HEK293 (cell line): ENCODE data around the gene NTN3.

Experiments
- CTCF ChIA-PET: fragments of 350-600 bp; formaldehyde crosslinking; extraction: SDS; loops from one replicate; lab custom pipeline; 2021; ENCODE audit warnings: antibody characterized with exemption; lab: Yijun Ruan, JAX
- POLR2A ChIA-PET: fragments of 300-600 bp; formaldehyde crosslinking; extraction: SDS; loops from one replicate; lab custom pipeline; 2020; ENCODE audit warnings: antibody characterized with exemption, inconsistent platforms; lab: Yijun Ruan, JAX
- H3K27ac ChIP-seq: fragments of 200-500 bp; sonication (Bioruptor generic); 2 replicates; pipeline ENCODE4 v1.5.1; 2014; ENCODE audit warnings: low read depth, low read length, control low read depth, inconsistent platforms; ENCODE audit errors: extremely low read depth
- H3K36me3 ChIP-seq, 2 experiments: fragments of 200-500 bp in 1 of 2; sonication (Bioruptor generic) in 1 of 2; 1 replicate in 1 of 2; 2 replicates in 1 of 2; pipeline ENCODE4 v1.5.1; 2014 to 2017; ENCODE audit warnings: inconsistent platforms in 2 of 2, low read length in 2 of 2; ENCODE audit not compliant: control insufficient read depth in 2 of 2, insufficient read depth in 1 of 2
- H3K4me1 ChIP-seq: fragments of 200-500 bp; sonication (Bioruptor generic); 2 replicates; pipeline ENCODE4 v1.5.1; 2014; ENCODE audit warnings: mild to moderate bottlenecking, low read length, inconsistent platforms; ENCODE audit not compliant: control insufficient read depth, insufficient read depth
- H3K4me3 ChIP-seq: 2 replicates; pipeline ENCODE4 v1.5.1; 2011; ENCODE audit warnings: low read depth, mild to moderate bottlenecking, control low read depth, low read length, moderate library complexity
- H3K9me3 ChIP-seq: fragments of 200-500 bp; sonication (Bioruptor generic); 2 replicates; pipeline ENCODE4 v1.5.1; 2014; ENCODE audit warnings: low read depth, low read length, inconsistent platforms; ENCODE audit not compliant: control insufficient read depth, insufficient read depth
- ATF2 ChIP-seq: fragments of 450-650 bp; formaldehyde crosslinking; IDR thresholded peaks from 2 replicates; pipeline ENCODE4 v1.5.1; 2016; ENCODE audit warnings: missing biosample characterization, missing genetic modification characterization, low read depth
- EGR2 ChIP-seq: fragments of 450-650 bp; formaldehyde crosslinking; IDR thresholded peaks from 2 replicates; pipeline ENCODE4 v1.5.1; 2016; ENCODE audit warnings: low read depth, missing biosample characterization, missing genetic modification characterization
- HOXD13 ChIP-seq: sonication (generic); formaldehyde crosslinking; IDR thresholded peaks from 2 replicates; pipeline ENCODE4 v1.8.0; 2022; ENCODE audit warnings: missing genetic modification reagents, borderline replicate concordance
- KLF1 ChIP-seq: fragments of 450-650 bp; formaldehyde crosslinking; IDR thresholded peaks from 2 replicates; pipeline ENCODE4 v1.5.1; 2016; ENCODE audit warnings: missing biosample characterization, missing genetic modification characterization
- KLF9 ChIP-seq: fragments of 450-650 bp; formaldehyde crosslinking; IDR thresholded peaks from 2 replicates; pipeline ENCODE4 v1.5.1; 2016; ENCODE audit warnings: missing biosample characterization, missing genetic modification characterization, low read depth
- SALL2 ChIP-seq: fragments of 450-650 bp; formaldehyde crosslinking; IDR thresholded peaks from 2 replicates; pipeline ENCODE4 v1.5.0; 2017; ENCODE audit warnings: missing biosample characterization, mild to moderate bottlenecking, missing genetic modification characterization, borderline replicate concordance
- SETDB1 ChIP-seq: IDR thresholded peaks from one replicate; pipeline ENCODE4 v1.6.1; 2017; ENCODE audit warnings: mild to moderate bottlenecking, low read length, moderate library complexity, mixed read lengths; ENCODE audit not compliant: insufficient read length
- SP7 ChIP-seq: fragments of 450-650 bp; formaldehyde crosslinking; IDR thresholded peaks from 2 replicates; pipeline ENCODE4 v1.5.1; 2016; ENCODE audit warnings: missing biosample characterization, missing genetic modification characterization
- TRIM28 ChIP-seq: IDR thresholded peaks from 2 replicates; pipeline ENCODE4 v1.6.1; 2011; ENCODE audit warnings: low read length, control low read depth, borderline replicate concordance
- ZBTB48 ChIP-seq: fragments of 450-650 bp; formaldehyde crosslinking; IDR thresholded peaks from 2 replicates; pipeline ENCODE4 v1.5.1; 2016; ENCODE audit warnings: missing biosample characterization, missing genetic modification characterization
- ZFP69B ChIP-seq: fragments of 450-650 bp; formaldehyde crosslinking; IDR thresholded peaks from 2 replicates; pipeline ENCODE4 v1.5.1; 2016; ENCODE audit warnings: missing biosample characterization, missing genetic modification characterization
- ZNF341 ChIP-seq: fragments of 450-650 bp; formaldehyde crosslinking; IDR thresholded peaks from 2 replicates; pipeline ENCODE4; 2016; ENCODE audit warnings: low read depth, missing biosample characterization, missing genetic modification characterization
- ZNF394 ChIP-seq: fragments of 450-650 bp; formaldehyde crosslinking; IDR thresholded peaks from 2 replicates; pipeline ENCODE4 v1.5.1; 2016; ENCODE audit warnings: missing biosample characterization, missing genetic modification characterization, mild to moderate bottlenecking, moderate library complexity, borderline replicate concordance
- ZNF433 ChIP-seq: fragments of 450-650 bp; formaldehyde crosslinking; IDR thresholded peaks from 2 replicates; pipeline ENCODE4 v1.5.1; 2016; ENCODE audit warnings: missing biosample characterization, missing genetic modification characterization, low read depth
- ZNF544 ChIP-seq: fragments of 450-650 bp; formaldehyde crosslinking; IDR thresholded peaks from 2 replicates; pipeline ENCODE4 v1.5.0; 2017; ENCODE audit warnings: missing biosample characterization, missing genetic modification characterization
- ZNF548 ChIP-seq: fragments of 450-650 bp; formaldehyde crosslinking; IDR thresholded peaks from 2 replicates; pipeline ENCODE4 v1.5.1; 2016; ENCODE audit warnings: missing biosample characterization, missing genetic modification characterization
- ZNF600 ChIP-seq: fragments of 450-650 bp; formaldehyde crosslinking; IDR thresholded peaks from 2 replicates; pipeline ENCODE4 v1.5.1; 2016; ENCODE audit warnings: missing biosample characterization, missing genetic modification characterization
- ZNF629 ChIP-seq: fragments of 450-650 bp; formaldehyde crosslinking; IDR thresholded peaks from 2 replicates; pipeline ENCODE4 v1.5.1; 2017; ENCODE audit warnings: missing biosample characterization, missing genetic modification characterization
- TF ChIP-seq, protein P1 (sequence below): fragments of 450-650 bp; formaldehyde crosslinking; IDR thresholded peaks from 2 replicates; pipeline ENCODE4 v1.5.1; 2016; ENCODE audit warnings: missing biosample characterization, missing genetic modification characterization
- TF ChIP-seq, protein P2 (sequence below): fragments of 450-650 bp; formaldehyde crosslinking; IDR thresholded peaks from 2 replicates; pipeline ENCODE4 v1.5.1; 2016; ENCODE audit warnings: missing biosample characterization, missing genetic modification characterization
- TF ChIP-seq, protein P3 (sequence below): fragments of 450-650 bp; formaldehyde crosslinking; IDR thresholded peaks from 2 replicates; pipeline ENCODE4 v1.5.1; 2016; ENCODE audit warnings: missing biosample characterization, missing genetic modification characterization
- TF ChIP-seq, protein P4 (sequence below): fragments of 450-650 bp; formaldehyde crosslinking; IDR thresholded peaks from 2 replicates; pipeline ENCODE4 v1.5.1; 2017; ENCODE audit warnings: missing biosample characterization, missing genetic modification characterization
- TF ChIP-seq, protein P5 (sequence below): fragments of 450-650 bp; formaldehyde crosslinking; IDR thresholded peaks from 2 replicates; pipeline ENCODE4 v1.5.1; 2016; ENCODE audit warnings: missing biosample characterization, missing genetic modification characterization, borderline replicate concordance
- TF ChIP-seq, protein P6 (sequence below): fragments of 450-650 bp; IDR thresholded peaks from 2 replicates; pipeline ENCODE4 v1.5.1; 2018; ENCODE audit warnings: missing biosample characterization, mild to moderate bottlenecking, missing genetic modification characterization

NTN3 gene

GRCh38 chr16:2511128-2511800 lies 40.2 kb downstream of the NTN3 start:
- POLR2A ChIA-PET: interaction anchor here (0.8 kb wide), 1 partner anchor 356 kb away, joined by 5 read pairs; the partner anchor contains the start of gene TRAF7
- Histone ChIP-seq H3K4me3 (no peak overlapping the region), H3K9me3 (no peaks in the 10 kb centered on the region), H3K4me1 (no peaks in the 10 kb centered on the region; the same call in 1 of the 2 replicates), H3K36me3 (peaks cover 0 to 2% of the 10 kb centered on the region in 2 experiments; a peak in 2 of 3 replicates), H3K27ac (no peak overlapping the region)
- CTCF ChIA-PET: interaction anchor here (5.6 kb wide), 1 partner anchor 10 kb away, joined by 27 read pairs; no protein-coding TSS in a partner anchor
- TF ChIP-seq ZFP69B (tag by site-specific recombination) (no peak), ZNF548 (tag by site-specific recombination) (no peak), ZNF544 (tag by site-specific recombination) (no peak), HOXD13 (no peak), KLF1 (tag by site-specific recombination) (peak; percentile 44; the same call in 1 of the 2 replicates), ZNF600 (tag by site-specific recombination) (0 out of 2 replicates have a peak, but pooled peaks have one; percentile 13), ZNF394 (tag by site-specific recombination) (no peak), ATF2 (tag by site-specific recombination) (peak; percentile 44), ZNF629 (peak; percentile 93), TRIM28 (no peak), ZNF341 (tag by site-specific recombination) (no peak), ZBTB48 (no peak), ZNF433 (no peak), SP7 (tag by site-specific recombination) (peak; percentile 61), SALL2 (tag by site-specific recombination) (no peak), SETDB1 (no peak), EGR2 (0 out of 2 replicates have a peak, but pooled peaks have one; percentile 12), KLF9 (peak; percentile 71)
- TF ChIP-seq, protein P1, sequence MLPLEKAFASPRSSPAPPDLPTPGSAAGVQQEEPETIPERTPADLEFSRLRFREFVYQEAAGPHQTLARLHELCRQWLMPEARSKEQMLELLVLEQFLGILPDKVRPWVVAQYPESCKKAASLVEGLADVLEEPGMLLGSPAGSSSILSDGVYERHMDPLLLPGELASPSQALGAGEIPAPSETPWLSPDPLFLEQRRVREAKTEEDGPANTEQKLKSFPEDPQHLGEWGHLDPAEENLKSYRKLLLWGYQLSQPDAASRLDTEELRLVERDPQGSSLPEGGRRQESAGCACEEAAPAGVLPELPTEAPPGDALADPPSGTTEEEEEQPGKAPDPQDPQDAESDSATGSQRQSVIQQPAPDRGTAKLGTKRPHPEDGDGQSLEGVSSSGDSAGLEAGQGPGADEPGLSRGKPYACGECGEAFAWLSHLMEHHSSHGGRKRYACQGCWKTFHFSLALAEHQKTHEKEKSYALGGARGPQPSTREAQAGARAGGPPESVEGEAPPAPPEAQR (tag by site-specific recombination): no peak
- TF ChIP-seq, protein P2, sequence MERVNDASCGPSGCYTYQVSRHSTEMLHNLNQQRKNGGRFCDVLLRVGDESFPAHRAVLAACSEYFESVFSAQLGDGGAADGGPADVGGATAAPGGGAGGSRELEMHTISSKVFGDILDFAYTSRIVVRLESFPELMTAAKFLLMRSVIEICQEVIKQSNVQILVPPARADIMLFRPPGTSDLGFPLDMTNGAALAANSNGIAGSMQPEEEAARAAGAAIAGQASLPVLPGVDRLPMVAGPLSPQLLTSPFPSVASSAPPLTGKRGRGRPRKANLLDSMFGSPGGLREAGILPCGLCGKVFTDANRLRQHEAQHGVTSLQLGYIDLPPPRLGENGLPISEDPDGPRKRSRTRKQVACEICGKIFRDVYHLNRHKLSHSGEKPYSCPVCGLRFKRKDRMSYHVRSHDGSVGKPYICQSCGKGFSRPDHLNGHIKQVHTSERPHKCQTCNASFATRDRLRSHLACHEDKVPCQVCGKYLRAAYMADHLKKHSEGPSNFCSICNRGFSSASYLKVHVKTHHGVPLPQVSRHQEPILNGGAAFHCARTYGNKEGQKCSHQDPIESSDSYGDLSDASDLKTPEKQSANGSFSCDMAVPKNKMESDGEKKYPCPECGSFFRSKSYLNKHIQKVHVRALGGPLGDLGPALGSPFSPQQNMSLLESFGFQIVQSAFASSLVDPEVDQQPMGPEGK (tag by site-specific recombination): peak; percentile 41
- TF ChIP-seq, protein P3, sequence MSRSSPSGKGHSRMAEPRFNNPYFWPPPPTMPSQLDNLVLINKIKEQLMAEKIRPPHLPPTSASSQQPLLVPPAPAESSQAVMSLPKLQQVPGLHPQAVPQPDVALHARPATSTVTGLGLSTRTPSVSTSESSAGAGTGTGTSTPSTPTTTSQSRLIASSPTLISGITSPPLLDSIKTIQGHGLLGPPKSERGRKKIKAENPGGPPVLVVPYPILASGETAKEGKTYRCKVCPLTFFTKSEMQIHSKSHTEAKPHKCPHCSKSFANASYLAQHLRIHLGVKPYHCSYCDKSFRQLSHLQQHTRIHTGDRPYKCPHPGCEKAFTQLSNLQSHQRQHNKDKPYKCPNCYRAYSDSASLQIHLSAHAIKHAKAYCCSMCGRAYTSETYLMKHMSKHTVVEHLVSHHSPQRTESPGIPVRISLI: no peak
- TF ChIP-seq, protein P4, sequence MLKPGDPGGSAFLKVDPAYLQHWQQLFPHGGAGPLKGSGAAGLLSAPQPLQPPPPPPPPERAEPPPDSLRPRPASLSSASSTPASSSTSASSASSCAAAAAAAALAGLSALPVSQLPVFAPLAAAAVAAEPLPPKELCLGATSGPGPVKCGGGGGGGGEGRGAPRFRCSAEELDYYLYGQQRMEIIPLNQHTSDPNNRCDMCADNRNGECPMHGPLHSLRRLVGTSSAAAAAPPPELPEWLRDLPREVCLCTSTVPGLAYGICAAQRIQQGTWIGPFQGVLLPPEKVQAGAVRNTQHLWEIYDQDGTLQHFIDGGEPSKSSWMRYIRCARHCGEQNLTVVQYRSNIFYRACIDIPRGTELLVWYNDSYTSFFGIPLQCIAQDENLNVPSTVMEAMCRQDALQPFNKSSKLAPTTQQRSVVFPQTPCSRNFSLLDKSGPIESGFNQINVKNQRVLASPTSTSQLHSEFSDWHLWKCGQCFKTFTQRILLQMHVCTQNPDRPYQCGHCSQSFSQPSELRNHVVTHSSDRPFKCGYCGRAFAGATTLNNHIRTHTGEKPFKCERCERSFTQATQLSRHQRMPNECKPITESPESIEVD (tag by site-specific recombination): no peak
- TF ChIP-seq, protein P5, sequence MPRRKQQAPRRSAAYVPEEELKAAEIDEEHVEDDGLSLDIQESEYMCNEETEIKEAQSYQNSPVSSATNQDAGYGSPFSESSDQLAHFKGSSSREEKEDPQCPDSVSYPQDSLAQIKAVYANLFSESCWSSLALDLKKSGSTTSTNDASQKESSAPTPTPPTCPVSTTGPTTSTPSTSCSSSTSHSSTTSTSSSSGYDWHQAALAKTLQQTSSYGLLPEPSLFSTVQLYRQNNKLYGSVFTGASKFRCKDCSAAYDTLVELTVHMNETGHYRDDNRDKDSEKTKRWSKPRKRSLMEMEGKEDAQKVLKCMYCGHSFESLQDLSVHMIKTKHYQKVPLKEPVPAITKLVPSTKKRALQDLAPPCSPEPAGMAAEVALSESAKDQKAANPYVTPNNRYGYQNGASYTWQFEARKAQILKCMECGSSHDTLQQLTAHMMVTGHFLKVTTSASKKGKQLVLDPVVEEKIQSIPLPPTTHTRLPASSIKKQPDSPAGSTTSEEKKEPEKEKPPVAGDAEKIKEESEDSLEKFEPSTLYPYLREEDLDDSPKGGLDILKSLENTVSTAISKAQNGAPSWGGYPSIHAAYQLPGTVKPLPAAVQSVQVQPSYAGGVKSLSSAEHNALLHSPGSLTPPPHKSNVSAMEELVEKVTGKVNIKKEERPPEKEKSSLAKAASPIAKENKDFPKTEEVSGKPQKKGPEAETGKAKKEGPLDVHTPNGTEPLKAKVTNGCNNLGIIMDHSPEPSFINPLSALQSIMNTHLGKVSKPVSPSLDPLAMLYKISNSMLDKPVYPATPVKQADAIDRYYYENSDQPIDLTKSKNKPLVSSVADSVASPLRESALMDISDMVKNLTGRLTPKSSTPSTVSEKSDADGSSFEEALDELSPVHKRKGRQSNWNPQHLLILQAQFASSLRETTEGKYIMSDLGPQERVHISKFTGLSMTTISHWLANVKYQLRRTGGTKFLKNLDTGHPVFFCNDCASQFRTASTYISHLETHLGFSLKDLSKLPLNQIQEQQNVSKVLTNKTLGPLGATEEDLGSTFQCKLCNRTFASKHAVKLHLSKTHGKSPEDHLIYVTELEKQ: no peak
- TF ChIP-seq, protein P6, sequence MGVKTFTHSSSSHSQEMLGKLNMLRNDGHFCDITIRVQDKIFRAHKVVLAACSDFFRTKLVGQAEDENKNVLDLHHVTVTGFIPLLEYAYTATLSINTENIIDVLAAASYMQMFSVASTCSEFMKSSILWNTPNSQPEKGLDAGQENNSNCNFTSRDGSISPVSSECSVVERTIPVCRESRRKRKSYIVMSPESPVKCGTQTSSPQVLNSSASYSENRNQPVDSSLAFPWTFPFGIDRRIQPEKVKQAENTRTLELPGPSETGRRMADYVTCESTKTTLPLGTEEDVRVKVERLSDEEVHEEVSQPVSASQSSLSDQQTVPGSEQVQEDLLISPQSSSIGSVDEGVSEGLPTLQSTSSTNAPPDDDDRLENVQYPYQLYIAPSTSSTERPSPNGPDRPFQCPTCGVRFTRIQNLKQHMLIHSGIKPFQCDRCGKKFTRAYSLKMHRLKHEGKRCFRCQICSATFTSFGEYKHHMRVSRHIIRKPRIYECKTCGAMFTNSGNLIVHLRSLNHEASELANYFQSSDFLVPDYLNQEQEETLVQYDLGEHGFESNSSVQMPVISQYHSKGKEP (tag by site-specific recombination): no peak
